K562 (cell line): ENCODE data around the gene TTLL9. TPM values are rescaled to one million over a fixed set of nuclear protein-coding genes. Genes with fewer than 3 reads are reported as not detected.

Source experiments
- BRD4 ChIP-seq: fragments of 200-600 bp; sonication (generic); IDR thresholded peaks from 2 replicates; pipeline ENCODE4 v1.6.1; 2017; ENCODE audit warnings: inconsistent platforms
- CREB1 ChIP-seq, 2 experiments: sonication (generic) in 1 of 2; formaldehyde crosslinking in 1 of 2; IDR thresholded peaks; 2 replicates each; pipeline versions ENCODE4 v1.6.1 to v1.8.0; 2012 to 2022; ENCODE audit warnings: inconsistent platforms in 1 of 2, mild to moderate bottlenecking in 1 of 2, missing genetic modification reagents in 1 of 2, moderate library complexity in 1 of 2
- EGR1 ChIP-seq: fragments of 450-650 bp; conservative IDR thresholded peaks from 2 replicates; pipeline ENCODE4 v1.6.1; 2017; ENCODE audit warnings: mild to moderate bottlenecking
- EP400 ChIP-seq: fragments of 450-650 bp; IDR thresholded peaks from 2 replicates; pipeline ENCODE4 v1.6.1; 2017; ENCODE audit warnings: antibody characterized with exemption, mild to moderate bottlenecking, moderate library complexity
- GABPB1 ChIP-seq: sonication (generic); formaldehyde crosslinking; IDR thresholded peaks from 2 replicates; pipeline ENCODE4 v1.8.0; 2022; ENCODE audit warnings: mild to moderate bottlenecking, missing genetic modification reagents
- JUN ChIP-seq, 2 experiments: sonication (generic) in 1 of 2; formaldehyde crosslinking in 1 of 2; IDR thresholded peaks; 2 replicates each; pipeline versions ENCODE4 v1.6.1 to v1.8.0; 2012 to 2022; ENCODE audit warnings: borderline replicate concordance in 2 of 2, mild to moderate bottlenecking in 2 of 2, improper control_type of control experiment in 1 of 2, low read depth in 1 of 2, low read length in 1 of 2, missing genetic modification reagents in 1 of 2
- NCOA4 ChIP-seq: fragments of 450-650 bp; IDR thresholded peaks from 2 replicates; pipeline ENCODE4 v1.6.1; 2018; ENCODE audit warnings: mild to moderate bottlenecking; ENCODE audit not compliant: partially characterized antibody
- NFRKB ChIP-seq: fragments of 450-650 bp; IDR thresholded peaks from 2 replicates; pipeline ENCODE4 v1.6.1; 2016; ENCODE audit warnings: low read depth
- SETDB1 ChIP-seq: IDR thresholded peaks from one replicate; pipeline ENCODE4 v1.6.1; 2012; ENCODE audit warnings: low read length, control low read depth, inconsistent platforms
- SIX5 ChIP-seq, 2 experiments: IDR thresholded peaks; 2 replicates each; pipeline ENCODE4 v1.6.1; 2011; ENCODE audit warnings: low read length in 2 of 2, borderline replicate concordance in 1 of 2, low read depth in 1 of 2, mild to moderate bottlenecking in 1 of 2, moderate library complexity in 1 of 2; ENCODE audit not compliant: insufficient read depth in 1 of 2
- SPI1 ChIP-seq: IDR thresholded peaks from 2 replicates; pipeline ENCODE4 v1.6.1; 2011; ENCODE audit warnings: low read depth, low read length, control low read depth, borderline replicate concordance
- SRSF9 ChIP-seq: fragments of 200-400 bp; formaldehyde crosslinking; IDR thresholded peaks from 2 replicates; pipeline ENCODE4 v1.6.1; 2017; ENCODE audit warnings: low read depth, low read length, borderline replicate concordance
- STAG1 ChIP-seq: sonication (generic); formaldehyde crosslinking; IDR thresholded peaks from 2 replicates; pipeline ENCODE4 v1.5.0; 2020; ENCODE audit warnings: missing genetic modification reagents, borderline replicate concordance
- TAF7 ChIP-seq: fragments of 450-650 bp; IDR thresholded peaks from 2 replicates; pipeline ENCODE4 v1.6.1; 2016; ENCODE audit warnings: missing genetic modification characterization, missing compliant biosample characterization
- TAL1 ChIP-seq: fragments of 450-650 bp; IDR thresholded peaks from 2 replicates; pipeline ENCODE4 v1.6.1; 2016; ENCODE audit warnings: mild to moderate bottlenecking
- TOE1 ChIP-seq, 2 experiments: fragments of 450-650 bp in 1 of 2; sonication (generic) in 1 of 2; formaldehyde crosslinking in 1 of 2; IDR thresholded peaks; 2 replicates each; pipeline versions ENCODE4 v1.7.1 to v1.8.0; 2016 to 2022; ENCODE audit warnings: borderline replicate concordance in 2 of 2, mild to moderate bottlenecking in 2 of 2, antibody characterized with exemption in 1 of 2, inconsistent platforms in 1 of 2, low read depth in 1 of 2, missing genetic modification reagents in 1 of 2, moderate library complexity in 1 of 2
- polyA plus RNA-seq, 8 experiments: library from polyadenylated mRNA; depleted of rRNA in 4 of 8; stranded (reverse) in 5 of 8; unstranded in 3 of 8; fragments of >200 nt; fragmentation: Nextera tagmentation in 2 of 8; fragmentation: Illumina TruSeq in 1 of 8; extraction: Ambion mirVana in 2 of 8; extraction: Trizol in 1 of 8; gene quantifications; 2 replicates each; pipeline versions ENCODE4 v1.2.1 to v1.2.3, GENCODE V29; 2011 to 2014; ENCODE audit warnings: inconsistent platforms in 1 of 8, missing spikeins in 1 of 8
- total RNA-seq, 7 experiments: library from RNA; depleted of rRNA in 6 of 7; stranded (reverse); fragments of >200 nt in 6 of 7; fragmentation: Illumina TruSeq in 2 of 7; extraction: Trizol in 2 of 7; gene quantifications; 2 replicates each; pipeline versions ENCODE4 v1.2.1 to v1.2.3, GENCODE V29; 2011 to 2021; ENCODE audit warnings: low replicate concordance in 1 of 7
- TF ChIP-seq, protein P1 (sequence below): fragments of 250-450 bp; sonication (Bioruptor Pico); IDR thresholded peaks from 2 replicates; pipeline ENCODE4 v1.8.0; 2022; ENCODE audit warnings: moderate library complexity, mild to moderate bottlenecking, inconsistent platforms
- TF ChIP-seq, protein P2 (sequence below): fragments of 450-650 bp; IDR thresholded peaks from 2 replicates; pipeline ENCODE4 v1.6.1; 2016; ENCODE audit warnings: mild to moderate bottlenecking
- TF ChIP-seq, protein P3 (sequence below), 3 experiments: IDR thresholded peaks in 2 of 3; conservative IDR thresholded peaks in 1 of 3; 2 replicates each; pipeline ENCODE4 v1.5.1; 2011 to 2012; ENCODE audit warnings: low read length in 3 of 3, mild to moderate bottlenecking in 3 of 3, control low read depth in 2 of 3, improper control_type of control experiment in 1 of 3, inconsistent platforms in 1 of 3, low read depth in 1 of 3, mixed read lengths in 1 of 3, moderate library complexity in 1 of 3; ENCODE audit not compliant: insufficient read depth in 2 of 3
- TF ChIP-seq, protein P4 (sequence below): fragments of 250-450 bp; sonication (Bioruptor Pico); IDR thresholded peaks from 2 replicates; pipeline ENCODE4 v1.9.0; 2021; ENCODE audit warnings: mild to moderate bottlenecking

TTLL9 gene
- total and polyA plus RNA-seq, 9 of the 15 experiments (the other 6 are each of a cell fraction or from before 2014, with no cell fraction given), result 0.06 to 0.07 TPM; not detected in 7

DNA sequence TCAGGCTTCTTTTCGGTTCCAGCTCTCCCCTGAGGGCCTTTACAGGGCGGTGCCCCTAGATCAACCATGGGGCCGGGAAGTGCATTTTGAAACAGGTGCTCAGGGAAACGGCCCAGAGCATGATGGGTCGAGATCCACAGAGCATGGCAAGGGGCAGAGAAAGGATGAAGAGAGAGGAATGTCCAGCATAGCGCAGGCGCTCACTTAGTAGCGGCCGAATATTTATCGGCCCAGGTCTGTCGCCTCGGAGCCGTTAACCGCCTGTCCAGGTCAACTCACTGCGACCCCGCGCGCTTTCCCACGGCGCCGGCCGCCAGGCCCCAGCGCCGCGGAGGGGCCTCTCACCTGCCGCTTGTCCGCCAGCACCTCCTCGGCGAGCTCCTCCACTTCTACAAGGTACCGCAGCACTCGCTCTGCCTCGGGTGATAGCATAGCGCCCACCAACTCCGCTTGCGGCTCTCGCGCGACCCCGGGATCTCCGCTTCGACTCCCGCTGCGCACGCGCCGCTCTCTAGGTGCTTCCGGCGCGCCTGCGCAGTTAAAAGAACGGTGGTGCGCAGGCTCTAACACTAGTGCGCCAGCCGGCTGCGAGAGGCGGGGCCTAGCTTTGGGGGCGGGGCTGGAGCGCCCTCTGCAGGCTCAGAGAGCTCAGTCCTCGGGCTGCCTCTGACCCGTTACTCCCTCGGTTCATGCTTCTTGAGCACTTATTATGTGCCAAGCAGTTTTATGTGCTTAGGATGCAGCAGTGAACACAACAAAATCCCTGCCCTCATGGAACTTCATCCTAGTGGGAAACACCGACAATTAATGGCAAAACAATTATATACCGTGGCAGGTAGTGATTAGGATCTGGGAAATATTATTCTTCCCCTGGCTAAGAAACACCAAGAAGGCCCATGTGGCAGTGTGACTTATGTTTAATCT is 81.4 kb downstream of the TTLL9 start, which contains the start of gene PDRG1 (continued):
- TF ChIP-seq, protein P1, sequence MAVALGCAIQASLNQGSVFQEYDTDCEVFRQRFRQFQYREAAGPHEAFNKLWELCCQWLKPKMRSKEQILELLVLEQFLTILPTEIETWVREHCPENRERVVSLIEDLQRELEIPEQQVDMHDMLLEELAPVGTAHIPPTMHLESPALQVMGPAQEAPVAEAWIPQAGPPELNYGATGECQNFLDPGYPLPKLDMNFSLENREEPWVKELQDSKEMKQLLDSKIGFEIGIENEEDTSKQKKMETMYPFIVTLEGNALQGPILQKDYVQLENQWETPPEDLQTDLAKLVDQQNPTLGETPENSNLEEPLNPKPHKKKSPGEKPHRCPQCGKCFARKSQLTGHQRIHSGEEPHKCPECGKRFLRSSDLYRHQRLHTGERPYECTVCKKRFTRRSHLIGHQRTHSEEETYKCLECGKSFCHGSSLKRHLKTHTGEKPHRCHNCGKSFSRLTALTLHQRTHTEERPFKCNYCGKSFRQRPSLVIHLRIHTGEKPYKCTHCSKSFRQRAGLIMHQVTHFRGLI (CRISPR knock-in tag), result no peak
- TF ChIP-seq, protein P2, sequence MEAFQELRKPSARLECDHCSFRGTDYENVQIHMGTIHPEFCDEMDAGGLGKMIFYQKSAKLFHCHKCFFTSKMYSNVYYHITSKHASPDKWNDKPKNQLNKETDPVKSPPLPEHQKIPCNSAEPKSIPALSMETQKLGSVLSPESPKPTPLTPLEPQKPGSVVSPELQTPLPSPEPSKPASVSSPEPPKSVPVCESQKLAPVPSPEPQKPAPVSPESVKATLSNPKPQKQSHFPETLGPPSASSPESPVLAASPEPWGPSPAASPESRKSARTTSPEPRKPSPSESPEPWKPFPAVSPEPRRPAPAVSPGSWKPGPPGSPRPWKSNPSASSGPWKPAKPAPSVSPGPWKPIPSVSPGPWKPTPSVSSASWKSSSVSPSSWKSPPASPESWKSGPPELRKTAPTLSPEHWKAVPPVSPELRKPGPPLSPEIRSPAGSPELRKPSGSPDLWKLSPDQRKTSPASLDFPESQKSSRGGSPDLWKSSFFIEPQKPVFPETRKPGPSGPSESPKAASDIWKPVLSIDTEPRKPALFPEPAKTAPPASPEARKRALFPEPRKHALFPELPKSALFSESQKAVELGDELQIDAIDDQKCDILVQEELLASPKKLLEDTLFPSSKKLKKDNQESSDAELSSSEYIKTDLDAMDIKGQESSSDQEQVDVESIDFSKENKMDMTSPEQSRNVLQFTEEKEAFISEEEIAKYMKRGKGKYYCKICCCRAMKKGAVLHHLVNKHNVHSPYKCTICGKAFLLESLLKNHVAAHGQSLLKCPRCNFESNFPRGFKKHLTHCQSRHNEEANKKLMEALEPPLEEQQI, result no peak
- TF ChIP-seq SIX5 (IDR thresholded peaks at IDR 0.05; ENCODE audit: borderline replicate concordance in 1 of 2, insufficient read depth in 1 of 2, low read depth in 1 of 2, low read length in 2 of 2), result no peak
- TF ChIP-seq EP400, result peak; percentile 56; the same call in 1 of the 2 replicates
- no peak for TF ChIP-seq SRSF9
- no peak for TF ChIP-seq SETDB1
- TF ChIP-seq BRD4, result no peak
- TF ChIP-seq, protein P3, sequence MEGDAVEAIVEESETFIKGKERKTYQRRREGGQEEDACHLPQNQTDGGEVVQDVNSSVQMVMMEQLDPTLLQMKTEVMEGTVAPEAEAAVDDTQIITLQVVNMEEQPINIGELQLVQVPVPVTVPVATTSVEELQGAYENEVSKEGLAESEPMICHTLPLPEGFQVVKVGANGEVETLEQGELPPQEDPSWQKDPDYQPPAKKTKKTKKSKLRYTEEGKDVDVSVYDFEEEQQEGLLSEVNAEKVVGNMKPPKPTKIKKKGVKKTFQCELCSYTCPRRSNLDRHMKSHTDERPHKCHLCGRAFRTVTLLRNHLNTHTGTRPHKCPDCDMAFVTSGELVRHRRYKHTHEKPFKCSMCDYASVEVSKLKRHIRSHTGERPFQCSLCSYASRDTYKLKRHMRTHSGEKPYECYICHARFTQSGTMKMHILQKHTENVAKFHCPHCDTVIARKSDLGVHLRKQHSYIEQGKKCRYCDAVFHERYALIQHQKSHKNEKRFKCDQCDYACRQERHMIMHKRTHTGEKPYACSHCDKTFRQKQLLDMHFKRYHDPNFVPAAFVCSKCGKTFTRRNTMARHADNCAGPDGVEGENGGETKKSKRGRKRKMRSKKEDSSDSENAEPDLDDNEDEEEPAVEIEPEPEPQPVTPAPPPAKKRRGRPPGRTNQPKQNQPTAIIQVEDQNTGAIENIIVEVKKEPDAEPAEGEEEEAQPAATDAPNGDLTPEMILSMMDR (IDR thresholded peaks at IDR 0.05 in 2 of 3, conservative IDR thresholded peaks at IDR 0.05 in 1 of 3; ENCODE audit: insufficient read depth in 2 of 3, low read depth in 1 of 3, low read length in 3 of 3), result peak; percentile 91 to 97 (median 95)
- TF ChIP-seq, protein P4, sequence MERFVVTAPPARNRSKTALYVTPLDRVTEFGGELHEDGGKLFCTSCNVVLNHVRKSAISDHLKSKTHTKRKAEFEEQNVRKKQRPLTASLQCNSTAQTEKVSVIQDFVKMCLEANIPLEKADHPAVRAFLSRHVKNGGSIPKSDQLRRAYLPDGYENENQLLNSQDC, result no peak
- TF ChIP-seq TAL1, result no peak
- no peak for TF ChIP-seq CREB1 (IDR thresholded peaks at IDR 0.05)
- no peak; the same call in 1 of the 2 replicates for TF ChIP-seq CREB1 (CRISPR knock-in tag; IDR thresholded peaks at IDR 0.05)
- peak; percentile 75 for TF ChIP-seq GABPB1 (CRISPR knock-in tag)
- TF ChIP-seq SPI1, result no peak
- no peak for TF ChIP-seq NFRKB
- no peak for TF ChIP-seq TOE1 (IDR thresholded peaks at IDR 0.05; ENCODE audit: borderline replicate concordance)
- TF ChIP-seq TOE1 (CRISPR knock-in tag; IDR thresholded peaks at IDR 0.05; ENCODE audit: borderline replicate concordance, low read depth), result no peak
- TF ChIP-seq JUN (IDR thresholded peaks at IDR 0.05; ENCODE audit: borderline replicate concordance, low read depth, low read length), result no peak
- 0 out of 2 replicates have a peak, but pooled peaks have one; percentile 7 for TF ChIP-seq JUN (CRISPR knock-in tag; IDR thresholded peaks at IDR 0.05; ENCODE audit: borderline replicate concordance)
- TF ChIP-seq TAF7, result no peak
- TF ChIP-seq STAG1, result no peak
- TF ChIP-seq EGR1, result no peak; the same call in 1 of the 2 replicates
- TF ChIP-seq NCOA4, result no peak
